NCI-H2227 (cell line): ENCODE measurements around the gene TMED9.
A peak's percentile ranks its signal among the peaks of the same experiment; 100 is the strongest.
"Not testable (repeated sequence)": the region's sequence is repeated elsewhere in the genome, so short reads cannot be mapped to it uniquely, and the experiment has no call there.

Experiments used
- DNase-seq: peaks from one replicate; lab custom pipeline; 2025; ENCODE audit not compliant: unreplicated experiment; lab: John Stamatoyannopoulos, UW

Gene TMED9

GRCh38 chr5:177605667-177606066, 13.7 kb downstream of the TMED9 start:
- no peak for DNase-seq

- DNase-seq, result no peak
Observed at GRCh38 chr5:177606071-177607051, 14.4 kb downstream of the TMED9 start.

- no peak for DNase-seq
Observed at GRCh38 chr5:177607115-177607451, 15.1 kb downstream of the TMED9 start.

GRCh38 chr5:177607452-177608192, 15.6 kb downstream of the TMED9 start:
- DNase-seq, result peak; percentile 82

GRCh38 chr5:177608243-177609075, 16.5 kb downstream of the TMED9 start:
- DNase-seq, result no peak

- DNase-seq, result no peak
Observed at GRCh38 chr5:177609076-177610059, 17.4 kb downstream of the TMED9 start.

- no peak for DNase-seq
Observed at GRCh38 chr5:177610131-177610769, 18.2 kb downstream of the TMED9 start.

- DNase-seq, result no peak
Observed at GRCh38 chr5:177610770-177611445, 18.9 kb downstream of the TMED9 start.

GRCh38 chr5:177611446-177612214, 19.6 kb downstream of the TMED9 start:
- DNase-seq, result no peak

- no peak for DNase-seq
Observed at GRCh38 chr5:177612215-177612673, 20.2 kb downstream of the TMED9 start.

GRCh38 chr5:177620560-177620959, 28.6 kb downstream of the TMED9 start:
- DNase-seq, result no peak

- DNase-seq, result not testable (repeated sequence)
Observed at GRCh38 chr5:177624172-177624571, 32.2 kb downstream of the TMED9 start.

GRCh38 chr5:177630186-177630585, 38.2 kb downstream of the TMED9 start:
- not testable (repeated sequence) for DNase-seq

GRCh38 chr5:177634912-177635311, 42.9 kb downstream of the TMED9 start:
- not testable (repeated sequence) for DNase-seq

GRCh38 chr5:177645462-177645861, 53.5 kb downstream of the TMED9 start:
- not testable (repeated sequence) for DNase-seq
